Kidney (tissue), 14 donors: ENCODE measurements around the gene SMIM35. TPM values are rescaled to one million over a fixed set of nuclear protein-coding genes. Genes with fewer than 3 reads are reported as not detected.

Experiments
- DNase-seq, 5 donors: peaks; one replicate each; pipeline ENCODE4 v3.0.0-alpha.2; 2013 to 2020
- FAIRE-seq: peaks from 2 replicates; lab custom pipeline; 2012; peaks lifted over from hg19 to GRCh38; lab: Jason Lieb, UNC
- H3K27ac ChIP-seq, 2 donors: one replicate each; pipeline ENCODE4 v1.7.0; 2013; ENCODE audit warnings: low read depth in 2 of 2, low read length in 2 of 2, inconsistent platforms in 1 of 2
- H3K27me3 ChIP-seq: one replicate; pipeline ENCODE4 v1.7.1; 2013; ENCODE audit warnings: low read length, inconsistent platforms; ENCODE audit not compliant: control insufficient read depth, insufficient read depth
- H3K36me3 ChIP-seq, 3 donors: one replicate each; pipeline versions ENCODE4 v1.7.0 to v1.7.1; 2013; ENCODE audit warnings: low read length in 3 of 3, control low read depth in 1 of 3, inconsistent platforms in 1 of 3; ENCODE audit not compliant: insufficient read depth in 3 of 3, control insufficient read depth in 2 of 3
- H3K4me1 ChIP-seq, 3 donors: one replicate each; pipeline versions ENCODE4 v1.7.0 to v1.7.1; 2013; ENCODE audit warnings: low read length in 3 of 3, inconsistent platforms in 1 of 3, low read depth in 1 of 3; ENCODE audit not compliant: control insufficient read depth in 2 of 3, insufficient read depth in 2 of 3
- H3K4me3 ChIP-seq, 3 donors: one replicate each; pipeline versions ENCODE4 v1.7.0 to v1.8.1; 2013; ENCODE audit warnings: low read length in 3 of 3, control low read depth in 1 of 3, inconsistent platforms in 1 of 3
- H3K9ac ChIP-seq, 3 donors: one replicate each; pipeline versions ENCODE4 v1.7.0 to v1.7.1; 2013; ENCODE audit warnings: low read length in 3 of 3, control low read depth in 1 of 3, inconsistent platforms in 1 of 3
- H3K9me3 ChIP-seq, 3 donors: one replicate each; pipeline versions ENCODE4 v1.7.0 to v1.7.1; 2013; ENCODE audit warnings: low read length in 3 of 3, control low read depth in 1 of 3, inconsistent platforms in 1 of 3; ENCODE audit not compliant: control insufficient read depth in 2 of 3, insufficient read depth in 1 of 3
- CTCF ChIP-seq: IDR thresholded peaks from 3 replicates; pipeline ENCODE4 v1.5.1; 2012; ENCODE audit warnings: mild to moderate bottlenecking, moderate library complexity, borderline replicate concordance; ENCODE audit not compliant: insufficient read depth; ENCODE audit errors: extremely low read depth
- intact Hi-C: fragments of 100-400 bp; cut with DNase I; formaldehyde crosslinking; loops from one replicate; pipeline ENCODE4 v1.11.1; 2022
- polyA plus RNA-seq: library from polyadenylated mRNA; stranded (reverse); fragments of 350-450 nt; fragmentation: Illumina TruSeq; extraction: RNeasy Lipid Tissue Mini Kit (QIAGEN cat#74804); gene quantifications from one replicate; pipeline ENCODE4 v1.2.3, GENCODE V29; 2014; ENCODE audit warnings: low read depth, low replicate concordance; ENCODE audit not compliant: insufficient read depth
- total RNA-seq: library from RNA; stranded (reverse); fragmentation: NEBNext Ultra II Directional; extraction: Animal tissue kit (Norgen Biotek cat#: 25700); gene quantifications from one replicate; pipeline ENCODE4 v1.2.1, GENCODE V29; 2021
- donor health status: control.
- donor health status: control.
- donor health status: control.
- donor health status: control.
- donor health status: control.
- donor health status: DM: yes; HTN: yes; CAD: no.
- donor health status: Normal renal cell carcinoma (clear cell type).

Gene SMIM35
- total and polyA plus RNA-seq, 2 donors from 2014 or later: 0.80 TPM; not detected in 1

- Histone ChIP-seq H3K36me3 (no peaks in the 10 kb centered on the region), H3K9me3 (no peaks in the 10 kb centered on the region), H3K4me3 (no peak overlapping the region), H3K27me3 (peaks cover 10% of the 10 kb centered on the region), H3K4me1 (peaks cover 0 to 16% (median 1%) of the 10 kb centered on the region in 3 donors), H3K9ac (no peak overlapping the region), H3K27ac (no peak overlapping the region)
- intact Hi-C loops: no loop called here
- DNase-seq (no peak), FAIRE-seq (no peak)
- TF ChIP-seq CTCF: no peak
These were observed 97.2 kb downstream of the SMIM35 start for GRCh38 chr11:117989351-117990102.

- Histone ChIP-seq H3K27ac (peak overlapping the region in 1 of 2 donors; percentile 72), H3K4me3 (peak overlapping the region in 2 of 3 donors; percentile 59 to 65), H3K36me3 (no peaks in the 10 kb centered on the region), H3K27me3 (peaks cover 10% of the 10 kb centered on the region), H3K9me3 (no peaks in the 10 kb centered on the region), H3K4me1 (peaks cover 0 to 8% (median 0%) of the 10 kb centered on the region in 3 donors), H3K9ac (no peak overlapping the region)
- no peak for FAIRE-seq
- intact Hi-C loops: no loop called here
- DNase-seq: no peak
- TF ChIP-seq CTCF: no peak
These were observed 99.7 kb downstream of the SMIM35 start for GRCh38 chr11:117986981-117987574.

- no peak for FAIRE-seq
These were observed 100.5 kb downstream of the SMIM35 start, which contains the start of gene IL10RA for GRCh38 chr11:117985953-117986887. TSS of gene IL10RA (plus strand) at chr11:117986394. CDS start at chr11:117986468, 74 bp downstream.

More at GRCh38 chr11:117985953-117986887, 100.5 kb downstream of the SMIM35 start, which contains the start of gene IL10RA:
- Histone ChIP-seq H3K27ac (peak within 1 kb of the TSS; percentile 57 to 72), H3K36me3 (no peaks in the 10 kb centered on the region), H3K4me1 (peaks cover 0 to 8% (median 0%) of the 10 kb centered on the region in 3 donors), H3K9me3 (no peaks in the 10 kb centered on the region), H3K9ac (peak within 1 kb of the TSS in 2 of 3 donors; percentile 48 to 65), H3K27me3 (peaks cover 10% of the 10 kb centered on the region), H3K4me3 (peak within 1 kb of the TSS; percentile 21 to 65 (median 59))
- no peak for TF ChIP-seq CTCF
- DNase-seq: peak; percentile 82 to 95 (median 89)
- intact Hi-C loops: no loop called here
